SU-DHL-6 (cell line): ENCODE data around the gene BCL2L11.

Experiments
- CTCF ChIP-seq: fragments of 200-600 bp; sonication (generic); IDR thresholded peaks from one replicate; pipeline ENCODE4 v1.5.1; 2017; ENCODE audit warnings: antibody characterized with exemption, mild to moderate bottlenecking, low read length, moderate library complexity; ENCODE audit not compliant: insufficient read depth, poor library complexity, severe bottlenecking
- EZH2phosphoT487 ChIP-seq: fragments of 200-600 bp; sonication (generic), shearing (Covaris generic); conservative IDR thresholded peaks from 2 replicates; pipeline ENCODE4 v1.6.1; 2018; ENCODE audit warnings: mild to moderate bottlenecking, antibody characterized with exemption, low read length, moderate library complexity, mixed read lengths

DNA sequence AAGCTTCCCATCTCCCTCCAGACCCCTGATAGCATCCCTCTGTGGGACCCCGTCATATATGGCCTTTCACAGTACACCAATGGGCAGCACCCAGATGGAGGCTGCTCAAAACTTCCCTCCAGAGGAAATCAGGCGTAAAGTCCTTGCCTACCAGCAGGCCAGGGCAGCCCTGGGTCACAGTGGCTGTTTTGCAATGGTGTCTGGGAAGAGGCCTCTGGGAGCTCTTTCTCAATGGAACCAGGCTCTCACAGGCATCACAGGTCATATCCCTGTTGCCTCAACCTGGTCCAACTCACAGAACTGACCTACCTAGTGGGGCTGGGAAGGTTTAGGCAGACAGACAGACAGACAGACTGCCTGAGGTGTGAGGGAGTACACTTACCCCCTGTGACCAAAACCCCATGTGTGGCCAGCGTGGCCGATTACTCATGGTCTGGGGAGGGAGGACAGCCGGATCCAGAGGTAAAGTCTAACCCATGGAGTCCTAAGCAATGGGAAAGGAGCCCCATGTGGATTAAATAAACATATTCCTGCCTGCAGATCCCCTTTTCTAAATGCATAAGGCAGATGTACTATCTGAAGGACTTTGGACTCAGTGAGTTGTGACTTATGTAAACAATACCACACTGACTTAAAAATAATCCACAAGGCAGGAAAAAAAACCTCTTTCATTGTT, 58.2 kb downstream of the BCL2L11 start:
- TF ChIP-seq EZH2phosphoT487 (no peak), CTCF (no peak)
